DND-41 (cell line): ENCODE results near the gene SHISA7.
A peak's percentile ranks its signal among the peaks of the same experiment; 100 is the strongest.

ENCODE experiments used
- ATAC-seq: fragments of 200-7000 bp; cut with Tn5 transposase; 3 replicates; pipeline ENCODE4 v1.9.1; 2021; ENCODE audit warnings: low read depth; ENCODE audit not compliant: insufficient read depth
- DNase-seq: peaks from one replicate; pipeline ENCODE4 v3.0.0-alpha.2; 2020
- H2AFZ ChIP-seq: 2 replicates; pipeline ENCODE4 v1.6.0; 2012; ENCODE audit warnings: low read depth, low read length
- H3K27ac ChIP-seq: 2 replicates; pipeline ENCODE4 v1.5.1; 2012; ENCODE audit warnings: low read length, inconsistent platforms
- H3K27me3 ChIP-seq: fragments of 200-600 bp; sonication (generic); 2 replicates; pipeline ENCODE4 v1.6.0; 2012; ENCODE audit warnings: low read length, mild to moderate bottlenecking, inconsistent platforms; ENCODE audit not compliant: insufficient read depth, poor library complexity
- H3K36me3 ChIP-seq: 2 replicates; pipeline ENCODE4 v1.5.1; 2012; ENCODE audit warnings: low read length, inconsistent platforms; ENCODE audit not compliant: insufficient read depth
- H3K4me1 ChIP-seq: 2 replicates; pipeline ENCODE4 v1.5.1; 2012; ENCODE audit warnings: mild to moderate bottlenecking, low read length; ENCODE audit not compliant: insufficient read depth
- H3K4me2 ChIP-seq: 2 replicates; pipeline ENCODE4 v1.6.0; 2012; ENCODE audit warnings: mild to moderate bottlenecking, moderate library complexity, low read length, inconsistent platforms; ENCODE audit not compliant: insufficient read depth
- H3K4me3 ChIP-seq, 2 experiments: fragments of 200-600 bp in 1 of 2; shearing (Covaris generic) in 1 of 2; 2 replicates each; pipeline ENCODE4 v1.5.1; 2012 to 2016; ENCODE audit warnings: inconsistent platforms in 2 of 2, low read length in 2 of 2, mild to moderate bottlenecking in 2 of 2, low read depth in 1 of 2, moderate library complexity in 1 of 2
- H3K79me2 ChIP-seq: 2 replicates; pipeline ENCODE4 v1.6.0; 2012; ENCODE audit warnings: low read length, inconsistent platforms; ENCODE audit not compliant: insufficient read depth
- H3K9ac ChIP-seq: 2 replicates; pipeline ENCODE4 v1.6.0; 2012; ENCODE audit warnings: low read depth, mild to moderate bottlenecking, inconsistent platforms, low read length, moderate library complexity
- H3K9me3 ChIP-seq: 2 replicates; pipeline ENCODE4 v1.5.1; 2012; ENCODE audit warnings: low read length, moderate library complexity, mild to moderate bottlenecking, inconsistent platforms; ENCODE audit not compliant: insufficient read depth, severe bottlenecking
- H4K20me1 ChIP-seq: 2 replicates; pipeline ENCODE4 v1.6.0; 2012; ENCODE audit warnings: low read length; ENCODE audit not compliant: insufficient read depth
- CTCF ChIP-seq: IDR thresholded peaks from 2 replicates; pipeline ENCODE4 v1.5.1; 2012; ENCODE audit warnings: borderline replicate concordance, low read length, moderate library complexity, mild to moderate bottlenecking; ENCODE audit not compliant: poor library complexity, severe bottlenecking; ENCODE audit errors: extremely low read depth
- EZH2 ChIP-seq: IDR thresholded peaks from 3 replicates; pipeline ENCODE4 v1.6.1; 2012; ENCODE audit warnings: borderline replicate concordance, low read depth, mild to moderate bottlenecking, moderate library complexity, low read length, inconsistent platforms; ENCODE audit not compliant: severe bottlenecking

SHISA7 gene

GRCh38 chr19:55383279-55384130 lies 59.6 kb downstream of the SHISA7 start:
- H3K27ac ChIP-seq: peak overlapping the region; percentile 93

GRCh38 chr19:55382522-55383054 lies 60.5 kb downstream of the SHISA7 start:
- Histone ChIP-seq H3K36me3 (peaks cover 17% of the 10 kb centered on the region), H3K4me3 (peak overlapping the region; percentile 41 to 69; a peak in 3 of 4 replicates), H2AFZ (peak overlapping the region; percentile 84; the same call in 1 of the 2 replicates), H3K4me2 (peak overlapping the region; percentile 84), H3K27me3 (no peaks in the 10 kb centered on the region), H3K4me1 (peaks cover 43% of the 10 kb centered on the region), H3K27ac (peak overlapping the region; percentile 90), H4K20me1 (peaks cover 18% of the 10 kb centered on the region), H3K9ac (peak overlapping the region; percentile 82), H3K79me2 (peaks cover 55% of the 10 kb centered on the region), H3K9me3 (no peaks in the 10 kb centered on the region)
- no peak for DNase-seq
- no peak for ATAC-seq
- TF ChIP-seq CTCF (no peak), EZH2 (no peak)

More at GRCh38 chr19:55383279-55384130, 59.6 kb downstream of the SHISA7 start:
- H3K9ac ChIP-seq: peak overlapping the region; percentile 82
- peak overlapping the region; percentile 98 for H3K4me2 ChIP-seq
- H3K36me3 ChIP-seq: peaks cover 26% of the 10 kb centered on the region
- peak; percentile 43 for TF ChIP-seq CTCF
- TF ChIP-seq EZH2: no peak
- peak; percentile 66 for DNase-seq
- ATAC-seq: no peak
- H3K9me3 ChIP-seq: no peaks in the 10 kb centered on the region
- H3K27me3 ChIP-seq: no peaks in the 10 kb centered on the region
- peak overlapping the region; percentile 84 for H2AFZ ChIP-seq
- peaks cover 52% of the 10 kb centered on the region for H3K4me1 ChIP-seq
- peaks cover 27% of the 10 kb centered on the region for H4K20me1 ChIP-seq
- peaks cover 64% of the 10 kb centered on the region for H3K79me2 ChIP-seq
- H3K4me3 ChIP-seq: peak overlapping the region; percentile 41 to 69; a peak in 3 of 4 replicates

- H3K9me3 ChIP-seq: no peaks in the 10 kb centered on the region
- ATAC-seq: no peak
- H2AFZ ChIP-seq: no peak overlapping the region
- H3K4me1 ChIP-seq: peaks cover 37% of the 10 kb centered on the region
- H3K36me3 ChIP-seq: peaks cover 11% of the 10 kb centered on the region
- peak overlapping the region in 1 of 2 experiments; percentile 69; a peak in 2 of 4 replicates for H3K4me3 ChIP-seq
- H3K27ac ChIP-seq: no peak overlapping the region; the same call in 1 of the 2 replicates
- H3K27me3 ChIP-seq: no peaks in the 10 kb centered on the region
- peaks cover 49% of the 10 kb centered on the region for H3K79me2 ChIP-seq
- DNase-seq: no peak
- H3K9ac ChIP-seq: no peak overlapping the region
- H3K4me2 ChIP-seq: peak overlapping the region; percentile 84
- TF ChIP-seq EZH2: no peak
- no peak for TF ChIP-seq CTCF
- H4K20me1 ChIP-seq: peaks cover 12% of the 10 kb centered on the region
Measured at GRCh38 chr19:55382013-55382412, 61.1 kb downstream of the SHISA7 start.
